ENCODE measurements around the gene OSBPL2. TPM values are rescaled to one million over a fixed set of nuclear protein-coding genes. Genes with fewer than 3 reads are reported as not detected.

The OSBPL2 gene
- total RNA-seq, 4 donors from 2014 or later, result 23.1 to 31.6 (median 27.1) TPM

DNA sequence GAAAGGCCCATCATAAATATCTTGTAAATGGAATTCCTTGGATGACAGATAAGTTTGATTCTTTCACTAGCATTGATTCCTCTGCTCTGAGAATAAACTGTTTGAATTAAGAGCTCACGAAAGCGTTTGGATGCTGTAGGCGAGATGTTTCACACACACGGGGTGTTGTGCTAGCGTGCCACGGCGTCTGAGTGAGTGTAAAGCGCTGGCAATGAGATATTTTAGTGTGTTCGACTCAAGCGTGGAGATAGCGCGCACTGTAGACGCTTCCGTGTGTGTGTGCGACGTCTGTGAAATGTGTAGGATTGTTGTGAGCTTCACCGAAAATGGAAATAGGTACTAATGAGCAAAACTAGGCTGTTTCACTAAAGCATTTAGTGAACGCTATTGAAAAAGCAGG, 35.1 kb downstream of the OSBPL2 start:
- H3K9me3 ChIP-seq, result no peaks in the 10 kb centered on the region
- 94 to 96% methylated on average over 18 of the region's 18 CpGs for WGBS, 2 donors
- no peak overlapping the region for H3K27ac ChIP-seq
- no peak for TF ChIP-seq POLR2A (IDR thresholded peaks at IDR 0.05)
- TF ChIP-seq, protein P1, sequence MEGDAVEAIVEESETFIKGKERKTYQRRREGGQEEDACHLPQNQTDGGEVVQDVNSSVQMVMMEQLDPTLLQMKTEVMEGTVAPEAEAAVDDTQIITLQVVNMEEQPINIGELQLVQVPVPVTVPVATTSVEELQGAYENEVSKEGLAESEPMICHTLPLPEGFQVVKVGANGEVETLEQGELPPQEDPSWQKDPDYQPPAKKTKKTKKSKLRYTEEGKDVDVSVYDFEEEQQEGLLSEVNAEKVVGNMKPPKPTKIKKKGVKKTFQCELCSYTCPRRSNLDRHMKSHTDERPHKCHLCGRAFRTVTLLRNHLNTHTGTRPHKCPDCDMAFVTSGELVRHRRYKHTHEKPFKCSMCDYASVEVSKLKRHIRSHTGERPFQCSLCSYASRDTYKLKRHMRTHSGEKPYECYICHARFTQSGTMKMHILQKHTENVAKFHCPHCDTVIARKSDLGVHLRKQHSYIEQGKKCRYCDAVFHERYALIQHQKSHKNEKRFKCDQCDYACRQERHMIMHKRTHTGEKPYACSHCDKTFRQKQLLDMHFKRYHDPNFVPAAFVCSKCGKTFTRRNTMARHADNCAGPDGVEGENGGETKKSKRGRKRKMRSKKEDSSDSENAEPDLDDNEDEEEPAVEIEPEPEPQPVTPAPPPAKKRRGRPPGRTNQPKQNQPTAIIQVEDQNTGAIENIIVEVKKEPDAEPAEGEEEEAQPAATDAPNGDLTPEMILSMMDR (IDR thresholded peaks at IDR 0.05), result no peak
- TF ChIP-seq EP300 (IDR thresholded peaks at IDR 0.05), result no peak
- no peak overlapping the region for H3K4me3 ChIP-seq
- DNase-seq (ENCODE audit: low spot score in 2 of 2), result no peak
- H3K27me3 ChIP-seq, result no peaks in the 10 kb centered on the region
- H3K4me1 ChIP-seq, result no peaks in the 10 kb centered on the region
- H3K36me3 ChIP-seq, result peaks cover 0 to 84% (median 5%) of the 10 kb centered on the region in 3 donors

- no peak for DNase-seq (ENCODE audit: low spot score in 2 of 2)
- peaks cover 0 to 83% (median 8%) of the 10 kb centered on the region in 3 donors for H3K36me3 ChIP-seq
- no peaks in the 10 kb centered on the region for H3K9me3 ChIP-seq
- H3K4me3 ChIP-seq, result no peak overlapping the region
- H3K27me3 ChIP-seq, result no peaks in the 10 kb centered on the region
- 76 to 78% methylated on average over 12 to 13 of the region's 13 CpGs for WGBS, 2 donors
- no peak for TF ChIP-seq POLR2A (IDR thresholded peaks at IDR 0.05)
- no peak for TF ChIP-seq EP300 (IDR thresholded peaks at IDR 0.05)
- TF ChIP-seq, protein P1 (IDR thresholded peaks at IDR 0.05), result no peak
- no peaks in the 10 kb centered on the region for H3K4me1 ChIP-seq
- H3K27ac ChIP-seq, result no peak overlapping the region
These were observed 36.1 kb downstream of the OSBPL2 start for GRCh38 chr20:62274332-62274950.

- no peak overlapping the region for H3K4me3 ChIP-seq
- TF ChIP-seq, protein P1 (IDR thresholded peaks at IDR 0.05), result no peak
- TF ChIP-seq POLR2A (IDR thresholded peaks at IDR 0.05), result no peak
- TF ChIP-seq EP300 (IDR thresholded peaks at IDR 0.05), result no peak
- no peaks in the 10 kb centered on the region for H3K27me3 ChIP-seq
- H3K36me3 ChIP-seq, result peaks cover 0 to 85% (median 15%) of the 10 kb centered on the region in 3 donors
- no peak overlapping the region for H3K27ac ChIP-seq
- no peak for DNase-seq (ENCODE audit: low spot score in 2 of 2)
- H3K9me3 ChIP-seq, result no peaks in the 10 kb centered on the region
- WGBS, 2 donors, result 87 to 92% methylated on average over 10 of the region's 10 CpGs
- no peaks in the 10 kb centered on the region for H3K4me1 ChIP-seq
These were observed 36.9 kb downstream of the OSBPL2 start for GRCh38 chr20:62275219-62275618.

GRCh38 chr20:62276439-62276838, 38.1 kb downstream of the OSBPL2 start:
- Histone ChIP-seq H3K9me3 (no peaks in the 10 kb centered on the region), H3K36me3 (peaks cover 0 to 91% (median 21%) of the 10 kb centered on the region in 3 donors), H3K4me3 (no peak overlapping the region), H3K27me3 (no peaks in the 10 kb centered on the region), H3K27ac (no peak overlapping the region), H3K4me1 (no peaks in the 10 kb centered on the region)
- WGBS, 2 donors, result 79 to 83% methylated on average over 6 of the region's 6 CpGs
- TF ChIP-seq EP300 (IDR thresholded peaks at IDR 0.05) (no peak), POLR2A (IDR thresholded peaks at IDR 0.05) (no peak)
- TF ChIP-seq, protein P1 (IDR thresholded peaks at IDR 0.05), result no peak
- DNase-seq (ENCODE audit: low spot score in 2 of 2), result no peak

GRCh38 chr20:62277253-62277652, 38.9 kb downstream of the OSBPL2 start:
- H3K4me3 ChIP-seq, result no peak overlapping the region
- H3K27me3 ChIP-seq, result no peaks in the 10 kb centered on the region
- TF ChIP-seq, protein P1 (IDR thresholded peaks at IDR 0.05), result no peak
- TF ChIP-seq EP300 (IDR thresholded peaks at IDR 0.05) (no peak), POLR2A (IDR thresholded peaks at IDR 0.05) (no peak)
- no peaks in the 10 kb centered on the region for H3K4me1 ChIP-seq
- no peaks in the 10 kb centered on the region for H3K9me3 ChIP-seq
- no peak for DNase-seq (ENCODE audit: low spot score in 2 of 2)
- 68 to 70% methylated on average over 13 of the region's 13 CpGs for WGBS, 2 donors
- H3K36me3 ChIP-seq, result peaks cover 0 to 91% (median 21%) of the 10 kb centered on the region in 3 donors
- no peak overlapping the region for H3K27ac ChIP-seq
